ENCODE measurements around the gene ATF4. TPM values are rescaled to one million over a fixed set of nuclear protein-coding genes. Genes with fewer than 3 reads are reported as not detected.

Gene ATF4
- total and polyA plus RNA-seq, 9 donors, result 212 to 611 (median 252) TPM

DNA sequence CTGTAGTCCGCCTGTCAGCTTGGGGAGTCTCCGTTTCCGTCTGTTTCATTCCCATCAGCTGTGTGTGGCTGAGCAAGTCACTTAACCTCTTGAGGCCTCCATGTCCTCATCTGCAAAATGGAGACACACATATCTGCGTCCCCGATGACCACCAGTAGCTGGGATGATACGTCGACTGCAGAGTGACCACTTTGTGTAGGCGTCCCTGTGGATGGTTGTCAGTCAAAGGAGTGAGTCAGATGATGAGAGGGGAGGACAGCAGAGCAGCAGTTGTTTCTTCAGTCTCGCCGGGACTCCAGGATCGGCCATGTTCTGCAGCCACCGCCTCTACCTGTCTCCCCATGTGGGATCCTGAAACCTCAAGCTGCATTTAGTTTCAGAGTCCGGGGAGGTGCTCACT lies 43.7 kb upstream of the ATF4 start:
- TF ChIP-seq, protein P1, sequence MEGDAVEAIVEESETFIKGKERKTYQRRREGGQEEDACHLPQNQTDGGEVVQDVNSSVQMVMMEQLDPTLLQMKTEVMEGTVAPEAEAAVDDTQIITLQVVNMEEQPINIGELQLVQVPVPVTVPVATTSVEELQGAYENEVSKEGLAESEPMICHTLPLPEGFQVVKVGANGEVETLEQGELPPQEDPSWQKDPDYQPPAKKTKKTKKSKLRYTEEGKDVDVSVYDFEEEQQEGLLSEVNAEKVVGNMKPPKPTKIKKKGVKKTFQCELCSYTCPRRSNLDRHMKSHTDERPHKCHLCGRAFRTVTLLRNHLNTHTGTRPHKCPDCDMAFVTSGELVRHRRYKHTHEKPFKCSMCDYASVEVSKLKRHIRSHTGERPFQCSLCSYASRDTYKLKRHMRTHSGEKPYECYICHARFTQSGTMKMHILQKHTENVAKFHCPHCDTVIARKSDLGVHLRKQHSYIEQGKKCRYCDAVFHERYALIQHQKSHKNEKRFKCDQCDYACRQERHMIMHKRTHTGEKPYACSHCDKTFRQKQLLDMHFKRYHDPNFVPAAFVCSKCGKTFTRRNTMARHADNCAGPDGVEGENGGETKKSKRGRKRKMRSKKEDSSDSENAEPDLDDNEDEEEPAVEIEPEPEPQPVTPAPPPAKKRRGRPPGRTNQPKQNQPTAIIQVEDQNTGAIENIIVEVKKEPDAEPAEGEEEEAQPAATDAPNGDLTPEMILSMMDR (IDR thresholded peaks at IDR 0.05), result no peak
- TF ChIP-seq EP300 (IDR thresholded peaks at IDR 0.05), result no peak
- TF ChIP-seq POLR2A (IDR thresholded peaks at IDR 0.05), result no peak
- H3K4me1 ChIP-seq (ENCODE audit: insufficient read depth), result peaks cover 7% of the 10 kb centered on the region
- no peak for DNase-seq
- no peaks in the 10 kb centered on the region for H3K9me3 ChIP-seq
- no peak overlapping the region for H3K27ac ChIP-seq
- H3K36me3 ChIP-seq, result no peaks in the 10 kb centered on the region
- intact Hi-C loops (cut with DNase I), result no loop called here
- no peaks in the 10 kb centered on the region for H3K27me3 ChIP-seq
- no peak overlapping the region for H3K4me3 ChIP-seq
- WGBS, 3 donors, result 78 to 88% (median 86%) methylated on average over 13 of the region's 13 CpGs

GRCh38 chr22:39477542-39477941 lies 42.8 kb upstream of the ATF4 start:
- no peaks in the 10 kb centered on the region for H3K36me3 ChIP-seq
- intact Hi-C loops (cut with DNase I), result no loop called here
- H3K27me3 ChIP-seq, result no peaks in the 10 kb centered on the region
- no peak overlapping the region for H3K4me3 ChIP-seq
- no peak for DNase-seq
- TF ChIP-seq POLR2A (IDR thresholded peaks at IDR 0.05), result no peak
- TF ChIP-seq EP300 (IDR thresholded peaks at IDR 0.05), result no peak
- TF ChIP-seq, protein P1 (IDR thresholded peaks at IDR 0.05), result no peak
- peaks cover 4% of the 10 kb centered on the region for H3K4me1 ChIP-seq (ENCODE audit: insufficient read depth)
- 86 to 92% (median 91%) methylated on average over 9 of the region's 9 CpGs for WGBS, 3 donors
- H3K27ac ChIP-seq, result no peak overlapping the region
- H3K9me3 ChIP-seq, result no peaks in the 10 kb centered on the region

GRCh38 chr22:39478441-39478850 lies 41.9 kb upstream of the ATF4 start:
- peaks cover 4% of the 10 kb centered on the region for H3K4me1 ChIP-seq (ENCODE audit: insufficient read depth)
- DNase-seq, result no peak
- H3K27ac ChIP-seq, result no peak overlapping the region
- intact Hi-C loops (cut with DNase I), result no loop called here
- H3K9me3 ChIP-seq, result no peaks in the 10 kb centered on the region
- WGBS, 3 donors, result 38 to 42% (median 41%) methylated on average over 9 of the region's 9 CpGs
- H3K4me3 ChIP-seq, result no peak overlapping the region
- no peaks in the 10 kb centered on the region for H3K27me3 ChIP-seq
- no peaks in the 10 kb centered on the region for H3K36me3 ChIP-seq
- TF ChIP-seq EP300 (IDR thresholded peaks at IDR 0.05) (no peak), POLR2A (IDR thresholded peaks at IDR 0.05) (no peak)
- TF ChIP-seq, protein P1 (IDR thresholded peaks at IDR 0.05), result no peak

DNA sequence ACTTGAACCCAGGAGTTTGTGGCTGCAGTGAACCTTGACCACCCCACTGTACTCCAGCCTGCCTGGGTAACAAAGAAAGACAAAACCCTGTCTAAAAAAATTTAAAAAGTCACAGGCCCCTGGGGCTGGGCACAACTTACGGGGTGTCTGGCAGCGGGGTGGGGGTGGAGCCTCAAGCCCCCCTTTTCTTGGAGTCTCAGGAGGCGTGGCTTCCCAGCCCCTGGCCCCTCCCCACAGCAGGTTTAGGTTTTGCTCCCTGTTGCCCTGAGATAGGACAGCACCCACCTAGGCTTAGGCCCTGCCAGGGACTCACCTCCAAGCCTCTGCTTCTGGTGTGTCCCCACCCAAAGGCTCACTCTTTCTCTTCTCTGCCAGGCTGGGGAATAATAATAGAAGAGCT lies 41.1 kb upstream of the ATF4 start:
- DNase-seq, result no peak
- intact Hi-C loops (cut with DNase I), result no loop called here
- Histone ChIP-seq H3K27me3 (no peaks in the 10 kb centered on the region), H3K27ac (no peak overlapping the region), H3K4me1 (ENCODE audit: insufficient read depth) (peaks cover 4% of the 10 kb centered on the region), H3K4me3 (no peak overlapping the region), H3K36me3 (no peaks in the 10 kb centered on the region), H3K9me3 (no peaks in the 10 kb centered on the region)
- TF ChIP-seq POLR2A (IDR thresholded peaks at IDR 0.05), result no peak
- TF ChIP-seq, protein P1 (IDR thresholded peaks at IDR 0.05), result no peak
- TF ChIP-seq EP300 (IDR thresholded peaks at IDR 0.05), result no peak
- WGBS, 3 donors, result 83 to 87% (median 84%) methylated on average over 3 of the region's 3 CpGs

Data from ovary (tissue), 9 donors.